HG02885 (cell line): ENCODE measurements around the gene PLEKHB1.
"Not testable (repeated sequence)": the region's sequence is repeated elsewhere in the genome, so short reads cannot be mapped to it uniquely, and the experiment has no call there.

Experiments used
- ATAC-seq: cut with Tn5 transposase; IDR thresholded peaks from one replicate; pipeline ENCODE4 v1.9.1; 2021; ENCODE audit warnings: mild to moderate bottlenecking; ENCODE audit not compliant: unreplicated experiment, poor library complexity

The PLEKHB1 gene

DNA sequence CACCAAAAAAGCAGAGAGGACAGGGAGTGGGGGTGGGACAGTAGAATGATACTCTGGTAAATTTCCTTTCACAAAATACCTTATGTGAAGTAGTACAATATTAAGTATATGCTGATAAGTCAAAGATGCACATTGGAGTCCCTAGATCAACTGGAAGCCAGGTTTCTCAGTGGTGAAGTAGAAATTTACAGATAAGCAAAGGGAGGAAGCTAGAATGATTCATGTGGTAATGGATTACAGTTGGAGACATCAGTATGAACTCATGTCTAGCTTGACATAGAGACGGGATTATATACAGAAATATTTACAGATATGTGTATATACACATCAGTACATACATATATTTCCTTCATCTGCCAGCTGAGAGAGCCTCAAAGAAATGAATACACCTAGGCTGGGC, 21.5 kb downstream of the PLEKHB1 start:
- no peak for ATAC-seq

- ATAC-seq: no peak
Observed at GRCh38 chr11:73670808-73671207, 24.4 kb downstream of the PLEKHB1 start.

- no peak for ATAC-seq
Observed at GRCh38 chr11:73671701-73672100, 25.3 kb downstream of the PLEKHB1 start.

DNA sequence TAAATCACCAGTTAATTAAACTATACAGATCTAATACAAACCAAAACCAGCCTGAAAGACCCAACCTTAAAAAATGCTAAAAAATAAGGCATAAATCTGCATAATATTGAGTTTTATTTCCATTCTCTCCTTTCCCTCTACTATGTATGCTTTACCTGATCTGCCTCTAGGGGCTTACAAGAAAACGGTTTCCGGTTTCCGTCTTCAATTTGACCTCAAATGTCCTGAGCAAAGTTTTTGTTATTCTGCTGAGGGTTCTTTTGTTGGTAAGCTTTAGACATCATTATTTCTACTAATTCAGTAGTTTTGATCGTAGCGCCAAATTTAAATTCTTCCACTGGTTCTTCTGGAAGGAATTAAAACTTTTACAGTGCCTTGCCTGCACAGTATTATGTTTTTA, 30.2 kb downstream of the PLEKHB1 start:
- not testable (repeated sequence) for ATAC-seq

DNA sequence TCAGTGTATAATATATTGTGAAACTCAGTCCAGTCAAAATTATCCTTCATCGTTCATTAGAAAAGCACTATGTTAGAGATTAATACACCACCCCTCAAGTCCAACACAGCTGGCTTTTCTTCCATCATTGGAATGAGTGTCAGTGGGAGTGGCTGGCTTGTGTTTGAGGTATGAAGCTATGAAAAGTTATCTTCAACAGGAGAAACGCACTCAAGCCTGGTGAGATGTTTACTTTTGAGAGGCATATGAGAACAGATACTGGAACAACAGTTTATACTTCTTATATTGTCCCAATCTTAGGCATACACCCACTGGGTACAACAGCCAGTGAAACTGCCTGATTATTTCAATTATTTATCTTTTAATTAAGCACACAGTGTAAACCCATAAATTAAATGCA, 34.3 kb downstream of the PLEKHB1 start:
- no peak for ATAC-seq

GRCh38 chr11:73693899-73694525, 47.6 kb downstream of the PLEKHB1 start:
- no peak for ATAC-seq

- no peak for ATAC-seq
Observed at GRCh38 chr11:73705053-73705452, 58.7 kb downstream of the PLEKHB1 start.

GRCh38 chr11:73710964-73711363, 64.6 kb downstream of the PLEKHB1 start:
- no peak for ATAC-seq
